HEK293T (cell line): ENCODE data around the gene PMVK.

ENCODE experiments used
- ARNT ChIP-seq: fragments of 450-650 bp; IDR thresholded peaks from 2 replicates; pipeline ENCODE4 v1.6.1; 2017; ENCODE audit warnings: mild to moderate bottlenecking
- BHLHE40 ChIP-seq: fragments of 450-650 bp; IDR thresholded peaks from 2 replicates; pipeline ENCODE4 v1.6.1; 2016; ENCODE audit warnings: mild to moderate bottlenecking, moderate library complexity, borderline replicate concordance
- CTBP1 ChIP-seq: fragments of 450-650 bp; IDR thresholded peaks from 2 replicates; pipeline ENCODE4 v1.6.1; 2016; ENCODE audit warnings: borderline replicate concordance
- FOXK2 ChIP-seq: fragments of 450-650 bp; IDR thresholded peaks from 2 replicates; pipeline ENCODE4 v1.6.1; 2016; ENCODE audit warnings: mild to moderate bottlenecking
- L3MBTL2 ChIP-seq: fragments of 450-650 bp; conservative IDR thresholded peaks from 2 replicates; pipeline ENCODE4 v1.6.1; 2016; ENCODE audit warnings: mild to moderate bottlenecking
- LEF1 ChIP-seq: fragments of 450-650 bp; IDR thresholded peaks from 2 replicates; pipeline ENCODE4 v1.6.1; 2017; ENCODE audit warnings: mild to moderate bottlenecking, borderline replicate concordance
- PKNOX1 ChIP-seq: fragments of 450-650 bp; IDR thresholded peaks from 2 replicates; pipeline ENCODE4 v1.6.1; 2016
- SP1 ChIP-seq: fragments of 450-650 bp; IDR thresholded peaks from 2 replicates; pipeline ENCODE4 v1.6.1; 2017
- SUZ12 ChIP-seq: fragments of 450-650 bp; IDR thresholded peaks from 2 replicates; pipeline ENCODE4 v1.6.1; 2016; ENCODE audit warnings: mild to moderate bottlenecking
- ZNF384 ChIP-seq: fragments of 450-650 bp; IDR thresholded peaks from 2 replicates; pipeline ENCODE4 v1.6.1; 2016

GRCh38 chr1:154958681-154959425, 22.3 kb upstream of the PMVK start:
- TF ChIP-seq ZNF384 (no peak), SUZ12 (no peak), FOXK2 (no peak), PKNOX1 (no peak), LEF1 (no peak), ARNT (no peak), CTBP1 (no peak), BHLHE40 (no peak), SP1 (no peak), L3MBTL2 (no peak)
